ENCODE results near the gene OSGIN1. TPM values are rescaled to one million over a fixed set of nuclear protein-coding genes. Genes with fewer than 3 reads are reported as not detected.

OSGIN1 gene
- total RNA-seq, 1 donor from 2014 or later = 3.7 TPM

- no peak overlapping the region for H3K4me3 ChIP-seq (ENCODE audit: low read depth, low read length)
- DNase-seq (ENCODE audit: low read depth) = no peak
- TF ChIP-seq, protein P1, sequence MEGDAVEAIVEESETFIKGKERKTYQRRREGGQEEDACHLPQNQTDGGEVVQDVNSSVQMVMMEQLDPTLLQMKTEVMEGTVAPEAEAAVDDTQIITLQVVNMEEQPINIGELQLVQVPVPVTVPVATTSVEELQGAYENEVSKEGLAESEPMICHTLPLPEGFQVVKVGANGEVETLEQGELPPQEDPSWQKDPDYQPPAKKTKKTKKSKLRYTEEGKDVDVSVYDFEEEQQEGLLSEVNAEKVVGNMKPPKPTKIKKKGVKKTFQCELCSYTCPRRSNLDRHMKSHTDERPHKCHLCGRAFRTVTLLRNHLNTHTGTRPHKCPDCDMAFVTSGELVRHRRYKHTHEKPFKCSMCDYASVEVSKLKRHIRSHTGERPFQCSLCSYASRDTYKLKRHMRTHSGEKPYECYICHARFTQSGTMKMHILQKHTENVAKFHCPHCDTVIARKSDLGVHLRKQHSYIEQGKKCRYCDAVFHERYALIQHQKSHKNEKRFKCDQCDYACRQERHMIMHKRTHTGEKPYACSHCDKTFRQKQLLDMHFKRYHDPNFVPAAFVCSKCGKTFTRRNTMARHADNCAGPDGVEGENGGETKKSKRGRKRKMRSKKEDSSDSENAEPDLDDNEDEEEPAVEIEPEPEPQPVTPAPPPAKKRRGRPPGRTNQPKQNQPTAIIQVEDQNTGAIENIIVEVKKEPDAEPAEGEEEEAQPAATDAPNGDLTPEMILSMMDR (conservative IDR thresholded peaks at IDR 0.05; ENCODE audit: low read depth, low read length) = no peak
Measured at GRCh38 chr16:84004442-84004841, 51.4 kb downstream of the OSGIN1 start.

- TF ChIP-seq, protein P1 (conservative IDR thresholded peaks at IDR 0.05; ENCODE audit: low read depth, low read length) = no peak
- DNase-seq (ENCODE audit: low read depth) = no peak
- H3K4me3 ChIP-seq (ENCODE audit: low read depth, low read length) = no peak overlapping the region
Measured at GRCh38 chr16:84005391-84005790, 52.4 kb downstream of the OSGIN1 start.

- TF ChIP-seq, protein P1 (conservative IDR thresholded peaks at IDR 0.05; ENCODE audit: low read depth, low read length) = no peak
- no peak for DNase-seq (ENCODE audit: low read depth)
- no peak overlapping the region for H3K4me3 ChIP-seq (ENCODE audit: low read depth, low read length)
Measured at GRCh38 chr16:84007520-84007919, 54.5 kb downstream of the OSGIN1 start.

- no peak overlapping the region for H3K4me3 ChIP-seq (ENCODE audit: low read depth, low read length)
- DNase-seq (ENCODE audit: low read depth) = no peak
- TF ChIP-seq, protein P1 (conservative IDR thresholded peaks at IDR 0.05; ENCODE audit: low read depth, low read length) = no peak
Measured at GRCh38 chr16:84007965-84008364, 54.9 kb downstream of the OSGIN1 start.

DNA sequence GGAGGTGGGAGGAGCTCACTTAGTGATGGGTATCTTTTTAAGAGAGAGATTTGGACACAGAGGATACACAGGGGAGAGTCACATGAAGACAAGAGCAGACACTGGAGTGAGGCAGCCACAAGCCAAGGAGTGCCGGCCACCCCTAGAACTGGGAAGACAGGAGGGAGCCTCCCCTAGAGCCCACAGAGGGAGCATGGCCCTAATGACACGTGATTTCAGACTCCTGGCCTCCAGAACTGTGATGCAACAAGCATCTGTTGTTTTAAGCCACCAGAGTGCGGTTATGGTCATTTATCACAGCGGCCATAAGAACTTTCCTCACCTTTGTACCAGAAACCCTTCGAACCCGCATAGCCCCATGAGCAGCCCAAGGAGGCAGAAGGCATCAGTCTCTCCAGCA, 56.2 kb downstream of the OSGIN1 start:
- H3K4me3 ChIP-seq (ENCODE audit: low read depth, low read length) = no peak overlapping the region
- DNase-seq (ENCODE audit: low read depth) = no peak
- TF ChIP-seq, protein P1 (conservative IDR thresholded peaks at IDR 0.05; ENCODE audit: low read depth, low read length) = no peak

DNA sequence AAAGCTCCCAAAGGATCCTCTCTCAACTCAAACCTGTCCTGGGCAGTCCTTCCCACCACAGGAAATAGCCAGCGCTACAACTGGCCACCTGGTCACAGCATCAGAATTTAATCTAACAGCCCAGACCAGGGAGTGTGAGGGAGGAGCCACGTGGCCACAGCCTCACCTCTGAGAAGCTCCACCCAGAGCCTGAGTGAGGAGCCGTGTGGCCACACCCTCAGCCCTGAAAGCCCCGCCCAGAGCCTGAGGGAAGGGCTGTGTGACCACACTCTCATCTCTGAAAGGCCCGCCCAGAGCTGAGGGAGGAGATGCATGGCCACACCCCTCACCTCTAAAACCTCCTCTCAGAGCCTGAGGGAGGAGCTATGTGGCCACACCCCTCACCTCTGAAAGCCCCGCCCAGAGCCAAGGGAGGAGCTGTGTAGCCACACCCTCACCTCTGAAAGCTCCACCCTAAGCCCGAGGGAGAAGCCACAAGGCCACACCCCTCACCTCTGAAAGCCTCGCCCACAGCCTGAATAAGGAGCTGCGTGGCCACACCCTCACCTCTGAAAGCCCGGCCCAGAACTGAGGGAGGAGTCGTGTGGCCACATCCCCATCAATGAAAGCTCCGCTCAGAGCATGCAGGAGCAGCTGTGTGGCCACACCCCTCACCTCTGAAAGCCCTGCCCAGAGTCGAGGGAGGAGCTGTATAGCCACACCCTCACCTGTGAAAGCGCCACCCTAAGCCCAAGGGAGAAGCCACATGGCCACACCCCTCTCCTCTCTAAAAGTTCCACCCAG, 60.9 kb downstream of the OSGIN1 start:
- TF ChIP-seq, protein P1 (conservative IDR thresholded peaks at IDR 0.05; ENCODE audit: low read depth, low read length) = no peak
- DNase-seq (ENCODE audit: low read depth) = peak; percentile 27
- H3K4me3 ChIP-seq (ENCODE audit: low read depth, low read length) = no peak overlapping the region
